Osteocyte (in vitro differentiated cells): ENCODE measurements around the gene BATF3. TPM values are rescaled to one million over a fixed set of nuclear protein-coding genes. Genes with fewer than 3 reads are reported as not detected.
A peak's percentile ranks its signal among the peaks of the same experiment; 100 is the strongest.

ENCODE experiments used
- DNase-seq: peaks from one replicate; pipeline ENCODE4 v3.0.0; 2021; ENCODE audit warnings: mixed read lengths; ENCODE audit not compliant: unreplicated experiment; ENCODE audit errors: extremely low spot score
- H3K27ac Mint-ChIP-seq: one replicate; pipeline ENCODE4 v1.8.0; 2021; ENCODE audit warnings: mild to moderate bottlenecking, mixed read lengths; ENCODE audit not compliant: unreplicated experiment
- H3K27me3 Mint-ChIP-seq: one replicate; pipeline ENCODE4 v1.8.0; 2021; ENCODE audit warnings: mixed read lengths; ENCODE audit not compliant: unreplicated experiment
- H3K36me3 Mint-ChIP-seq: one replicate; pipeline ENCODE4 v1.8.0; 2021; ENCODE audit warnings: mixed read lengths; ENCODE audit not compliant: unreplicated experiment
- H3K4me1 Mint-ChIP-seq: one replicate; pipeline ENCODE4 v1.8.0; 2021; ENCODE audit warnings: mixed read lengths; ENCODE audit not compliant: unreplicated experiment
- H3K4me3 Mint-ChIP-seq: one replicate; pipeline ENCODE4 v1.8.0; 2021; ENCODE audit warnings: mild to moderate bottlenecking, moderate library complexity, mixed read lengths; ENCODE audit not compliant: unreplicated experiment
- H3K9me3 Mint-ChIP-seq: one replicate; pipeline ENCODE4 v1.8.0; 2021; ENCODE audit warnings: mixed read lengths; ENCODE audit not compliant: unreplicated experiment
- CTCF ChIP-seq: fragments of 200-600 bp; sonication (generic); IDR thresholded peaks from 2 replicates; pipeline ENCODE4 v1.5.0; 2021; ENCODE audit warnings: antibody characterized with exemption, mild to moderate bottlenecking, moderate library complexity
- total RNA-seq: library from RNA; stranded (reverse); gene quantifications from 2 replicates; pipeline ENCODE4 v1.2.1, GENCODE V29; 2021

Gene BATF3
- total RNA-seq, 1 donor from 2014 or later, result 0.56 TPM

GRCh38 chr1:212675675-212676074, 24.0 kb downstream of the BATF3 start:
- no peak overlapping the region for H3K4me3 Mint-ChIP-seq
- H3K36me3 Mint-ChIP-seq, result no peaks in the 10 kb centered on the region

GRCh38 chr1:212674872-212675271, 24.8 kb downstream of the BATF3 start:
- no peak overlapping the region for H3K4me3 Mint-ChIP-seq
- peaks cover 12% of the 10 kb centered on the region for H3K4me1 Mint-ChIP-seq
- H3K27me3 Mint-ChIP-seq, result peaks cover 4% of the 10 kb centered on the region
- H3K36me3 Mint-ChIP-seq, result no peaks in the 10 kb centered on the region
- no peaks in the 10 kb centered on the region for H3K9me3 Mint-ChIP-seq
- no peak for TF ChIP-seq CTCF
- H3K27ac Mint-ChIP-seq, result no peak overlapping the region
- DNase-seq, result no peak

More at GRCh38 chr1:212675675-212676074, 24.0 kb downstream of the BATF3 start:
- Mint-ChIP-seq H3K27ac (no peak overlapping the region), H3K9me3 (no peaks in the 10 kb centered on the region), H3K4me1 (peaks cover 12% of the 10 kb centered on the region), H3K27me3 (peaks cover 4% of the 10 kb centered on the region)
- DNase-seq, result no peak
- TF ChIP-seq CTCF, result no peak

GRCh38 chr1:212671342-212672031, 28.2 kb downstream of the BATF3 start:
- peak overlapping the region; percentile 25 for H3K27ac Mint-ChIP-seq
- no peaks in the 10 kb centered on the region for H3K36me3 Mint-ChIP-seq
- H3K4me1 Mint-ChIP-seq, result peaks cover 39% of the 10 kb centered on the region
- H3K9me3 Mint-ChIP-seq, result no peaks in the 10 kb centered on the region
- H3K27me3 Mint-ChIP-seq, result no peaks in the 10 kb centered on the region
- no peak for TF ChIP-seq CTCF
- DNase-seq, result peak; percentile 71
- H3K4me3 Mint-ChIP-seq, result no peak overlapping the region

- H3K27ac Mint-ChIP-seq, result no peak overlapping the region
- no peaks in the 10 kb centered on the region for H3K36me3 Mint-ChIP-seq
- no peak for DNase-seq
- no peak for TF ChIP-seq CTCF
- no peaks in the 10 kb centered on the region for H3K27me3 Mint-ChIP-seq
- no peaks in the 10 kb centered on the region for H3K9me3 Mint-ChIP-seq
- no peak overlapping the region for H3K4me3 Mint-ChIP-seq
- peaks cover 40% of the 10 kb centered on the region for H3K4me1 Mint-ChIP-seq
These were observed 28.8 kb downstream of the BATF3 start for GRCh38 chr1:212670882-212671281.

- Mint-ChIP-seq H3K36me3 (no peaks in the 10 kb centered on the region), H3K4me3 (no peak overlapping the region), H3K9me3 (no peaks in the 10 kb centered on the region), H3K27ac (no peak overlapping the region), H3K27me3 (no peaks in the 10 kb centered on the region), H3K4me1 (peaks cover 44% of the 10 kb centered on the region)
- TF ChIP-seq CTCF, result no peak
- DNase-seq, result no peak
These were observed 29.3 kb downstream of the BATF3 start for GRCh38 chr1:212670301-212670700.
